ENCODE data around the gene TRNAU1AP.
"Not testable (repeated sequence)": the region's sequence is repeated elsewhere in the genome, so short reads cannot be mapped to it uniquely, and the experiment has no call there.

TRNAU1AP gene

DNA sequence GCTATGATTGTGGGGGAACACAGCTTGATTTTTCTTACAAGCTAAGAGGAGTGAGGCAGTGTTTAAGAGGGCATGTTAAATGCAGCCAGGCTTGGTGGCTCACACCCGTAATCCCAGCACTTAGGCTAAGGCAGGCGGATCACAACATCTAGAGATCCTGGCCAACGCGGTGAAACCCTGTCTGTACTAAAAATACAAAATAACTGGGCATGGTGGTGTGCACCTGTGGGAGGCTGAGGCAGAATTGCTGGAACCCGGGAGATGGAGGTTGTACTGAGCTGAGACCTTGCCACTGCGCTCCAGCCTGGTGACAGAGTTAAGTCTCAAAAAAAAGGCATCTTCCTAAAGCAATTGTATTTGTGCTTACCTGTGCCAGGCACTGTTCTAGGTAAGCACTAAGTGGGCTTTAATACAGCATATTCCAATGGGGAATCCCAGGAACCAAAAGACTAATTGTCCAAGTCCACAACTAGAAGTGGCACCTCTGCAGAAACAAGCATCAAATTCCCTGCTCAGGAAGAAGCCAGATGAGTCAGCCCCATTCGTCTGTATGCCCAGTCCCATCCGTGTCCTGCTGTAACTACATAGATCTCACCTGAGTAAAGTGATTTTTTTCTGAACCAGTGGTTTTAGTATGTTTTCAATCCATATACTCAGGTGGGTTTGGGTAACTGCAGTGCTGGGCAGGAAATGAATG is 42.5 kb upstream of the TRNAU1AP start:
- DNase-seq (ENCODE audit: insufficient read length, low spot score) (no peak), FAIRE-seq (no peak)
- peak; percentile 3 for TF ChIP-seq PAX5 (IDR thresholded peaks at IDR 0.05; ENCODE audit: insufficient read depth, low read length, severe bottlenecking)
- TF ChIP-seq TAF1 (IDR thresholded peaks at IDR 0.05; ENCODE audit: low read depth, low read length) = 0 out of 2 replicates have a peak, but pooled peaks have one; percentile 13
- peak; percentile 94 for TF ChIP-seq POLR2AphosphoS5 (IDR thresholded peaks at IDR 0.05; ENCODE audit: low read depth, low read length)
- no peak for TF ChIP-seq SPI1 (IDR thresholded peaks at IDR 0.05; ENCODE audit: low read depth, low read length)
- TF ChIP-seq POLR2A (IDR thresholded peaks at IDR 0.05; ENCODE audit: low read depth, low read length) = peak; percentile 87
- TF ChIP-seq POU2F2 (IDR thresholded peaks at IDR 0.05; ENCODE audit: low read depth, low read length) = peak; percentile 96

- no peak for DNase-seq (ENCODE audit: insufficient read length, low spot score)
- TF ChIP-seq SPI1 (IDR thresholded peaks at IDR 0.05; ENCODE audit: low read depth, low read length) (no peak), POU2F2 (IDR thresholded peaks at IDR 0.05; ENCODE audit: low read depth, low read length) (0 out of 2 replicates have a peak, but pooled peaks have one; percentile 76), POLR2AphosphoS5 (IDR thresholded peaks at IDR 0.05; ENCODE audit: low read depth, low read length) (peak; percentile 90), POLR2A (IDR thresholded peaks at IDR 0.05; ENCODE audit: low read depth, low read length) (peak; percentile 74; the same call in 1 of the 2 replicates), PAX5 (IDR thresholded peaks at IDR 0.05; ENCODE audit: insufficient read depth, low read length, severe bottlenecking) (no peak), TAF1 (IDR thresholded peaks at IDR 0.05; ENCODE audit: low read depth, low read length) (no peak)
- peak; percentile 31 for FAIRE-seq
Measured at GRCh38 chr1:28510970-28511440, 41.9 kb upstream of the TRNAU1AP start.

DNA sequence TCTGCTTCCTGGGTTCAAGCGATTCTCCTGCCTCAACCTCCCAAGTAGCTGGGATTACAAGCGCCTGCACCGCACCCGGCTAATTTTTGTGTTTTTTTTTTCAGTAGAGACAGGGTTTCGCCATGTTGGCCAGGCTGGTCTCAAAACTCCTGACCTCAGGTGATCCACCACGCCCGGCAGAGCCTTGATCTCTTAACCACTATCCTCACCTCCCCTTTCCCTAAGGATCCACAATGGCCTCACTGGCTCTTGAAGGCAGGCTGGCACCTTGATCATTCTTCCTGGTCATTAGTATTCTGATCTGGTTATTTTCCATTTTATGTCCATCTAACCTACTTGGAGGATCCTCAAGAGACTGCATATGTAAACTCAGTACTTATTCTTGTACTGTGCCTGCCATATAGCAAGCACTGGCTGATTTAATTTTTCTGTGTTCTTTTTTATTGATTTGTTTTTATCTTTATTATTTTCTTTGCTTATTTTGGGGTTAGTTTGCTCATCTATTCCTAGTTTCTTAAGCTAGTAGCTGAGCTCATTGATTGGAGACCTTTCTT is 40.8 kb upstream of the TRNAU1AP start:
- FAIRE-seq (no peak), DNase-seq (ENCODE audit: insufficient read length, low spot score) (no peak)
- TF ChIP-seq POLR2AphosphoS5 (IDR thresholded peaks at IDR 0.05; ENCODE audit: low read depth, low read length) (0 out of 2 replicates have a peak, but pooled peaks have one; percentile 15), POLR2A (IDR thresholded peaks at IDR 0.05; ENCODE audit: low read depth, low read length) (peak; percentile 73), TAF1 (IDR thresholded peaks at IDR 0.05; ENCODE audit: low read depth, low read length) (no peak)

GRCh38 chr1:28514445-28514933 is 38.4 kb upstream of the TRNAU1AP start:
- not testable (repeated sequence) for DNase-seq (ENCODE audit: insufficient read length, low spot score); FAIRE-seq

GRCh38 chr1:28516518-28516956 is 36.3 kb upstream of the TRNAU1AP start:
- FAIRE-seq = no peak
- no peak for DNase-seq (ENCODE audit: insufficient read length, low spot score)

DNA sequence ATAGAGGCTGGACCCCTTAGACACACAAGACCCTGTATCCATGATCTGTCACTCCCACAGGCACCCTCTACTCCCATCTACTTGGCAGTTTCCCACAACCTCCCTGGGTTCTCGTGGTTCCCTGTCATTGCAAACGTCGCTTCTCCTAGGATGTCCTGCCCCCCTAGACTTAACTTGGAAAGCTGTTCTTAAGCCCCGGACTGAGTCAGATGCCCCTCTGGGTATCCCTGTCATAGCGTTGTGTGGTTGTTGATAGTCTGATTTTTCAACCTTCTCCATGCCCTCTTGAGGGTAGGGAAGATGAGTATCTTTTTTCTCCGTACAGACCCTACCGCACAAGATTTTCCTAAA is 35.3 kb upstream of the TRNAU1AP start:
- FAIRE-seq = no peak
- TF ChIP-seq POU2F2 (IDR thresholded peaks at IDR 0.05; ENCODE audit: low read depth, low read length) (no peak), PAX5 (IDR thresholded peaks at IDR 0.05; ENCODE audit: insufficient read depth, low read length, severe bottlenecking) (no peak), POLR2AphosphoS5 (IDR thresholded peaks at IDR 0.05; ENCODE audit: low read depth, low read length) (no peak), SPI1 (IDR thresholded peaks at IDR 0.05; ENCODE audit: low read depth, low read length) (no peak), TAF1 (IDR thresholded peaks at IDR 0.05; ENCODE audit: low read depth, low read length) (no peak), POLR2A (IDR thresholded peaks at IDR 0.05; ENCODE audit: low read depth, low read length) (no peak)
- DNase-seq (ENCODE audit: insufficient read length, low spot score) = no peak

More at GRCh38 chr1:28516518-28516956, 36.3 kb upstream of the TRNAU1AP start:
- no peak for TF ChIP-seq POLR2AphosphoS5 (IDR thresholded peaks at IDR 0.05; ENCODE audit: low read depth, low read length)
- TF ChIP-seq POLR2A (IDR thresholded peaks at IDR 0.05; ENCODE audit: low read depth, low read length) = no peak
- TF ChIP-seq TAF1 (IDR thresholded peaks at IDR 0.05; ENCODE audit: low read depth, low read length) = no peak
- TF ChIP-seq SPI1 (IDR thresholded peaks at IDR 0.05; ENCODE audit: low read depth, low read length) = no peak
- no peak for TF ChIP-seq PAX5 (IDR thresholded peaks at IDR 0.05; ENCODE audit: insufficient read depth, low read length, severe bottlenecking)
- TF ChIP-seq POU2F2 (IDR thresholded peaks at IDR 0.05; ENCODE audit: low read depth, low read length) = no peak

DNA sequence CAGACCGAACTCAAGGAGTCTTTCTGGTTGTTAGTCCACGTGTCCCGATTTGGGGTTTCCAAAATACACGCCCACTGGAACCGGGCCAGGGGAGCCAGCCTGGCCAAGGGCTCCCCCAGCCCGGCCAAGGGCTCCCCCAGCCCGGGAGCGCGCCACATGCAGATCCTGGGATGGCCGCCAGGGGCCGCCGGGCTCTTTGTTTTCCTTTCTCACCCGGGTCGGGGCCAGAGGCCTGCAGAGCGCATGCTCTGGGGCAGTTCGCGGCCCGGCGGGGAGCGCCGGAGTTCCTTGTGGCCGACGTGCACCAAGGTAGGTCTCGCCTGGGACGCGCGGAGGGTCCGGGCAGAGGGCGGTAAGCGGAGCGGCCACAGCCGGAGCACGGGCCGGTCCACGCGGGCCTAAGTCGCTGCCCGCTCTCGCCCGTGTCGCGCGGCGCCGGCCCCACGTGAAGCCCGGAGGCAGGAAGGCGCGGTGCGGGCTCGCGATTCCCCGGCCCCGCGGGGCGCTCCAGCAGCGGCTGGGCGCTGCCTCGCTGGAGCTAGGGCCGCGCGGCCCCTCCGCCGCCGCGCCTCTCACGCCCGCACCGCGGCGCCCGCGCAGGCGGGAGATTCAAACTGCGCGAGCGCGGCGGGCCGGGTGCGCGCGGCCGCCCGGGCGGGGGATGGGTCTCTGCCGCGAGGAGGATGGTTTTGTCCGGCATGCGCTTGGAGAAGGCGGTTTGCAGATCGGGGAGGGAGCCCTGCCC is 34.7 kb upstream of the TRNAU1AP start:
- peak; percentile 85 for FAIRE-seq
- TF ChIP-seq POLR2A (IDR thresholded peaks at IDR 0.05; ENCODE audit: low read depth, low read length) (peak; percentile 50), POU2F2 (IDR thresholded peaks at IDR 0.05; ENCODE audit: low read depth, low read length) (no peak), SPI1 (IDR thresholded peaks at IDR 0.05; ENCODE audit: low read depth, low read length) (no peak), POLR2AphosphoS5 (IDR thresholded peaks at IDR 0.05; ENCODE audit: low read depth, low read length) (peak; percentile 40; the same call in 1 of the 2 replicates), TAF1 (IDR thresholded peaks at IDR 0.05; ENCODE audit: low read depth, low read length) (no peak), PAX5 (IDR thresholded peaks at IDR 0.05; ENCODE audit: insufficient read depth, low read length, severe bottlenecking) (no peak)
- peak; percentile 83 for DNase-seq (ENCODE audit: insufficient read length, low spot score)

DNA sequence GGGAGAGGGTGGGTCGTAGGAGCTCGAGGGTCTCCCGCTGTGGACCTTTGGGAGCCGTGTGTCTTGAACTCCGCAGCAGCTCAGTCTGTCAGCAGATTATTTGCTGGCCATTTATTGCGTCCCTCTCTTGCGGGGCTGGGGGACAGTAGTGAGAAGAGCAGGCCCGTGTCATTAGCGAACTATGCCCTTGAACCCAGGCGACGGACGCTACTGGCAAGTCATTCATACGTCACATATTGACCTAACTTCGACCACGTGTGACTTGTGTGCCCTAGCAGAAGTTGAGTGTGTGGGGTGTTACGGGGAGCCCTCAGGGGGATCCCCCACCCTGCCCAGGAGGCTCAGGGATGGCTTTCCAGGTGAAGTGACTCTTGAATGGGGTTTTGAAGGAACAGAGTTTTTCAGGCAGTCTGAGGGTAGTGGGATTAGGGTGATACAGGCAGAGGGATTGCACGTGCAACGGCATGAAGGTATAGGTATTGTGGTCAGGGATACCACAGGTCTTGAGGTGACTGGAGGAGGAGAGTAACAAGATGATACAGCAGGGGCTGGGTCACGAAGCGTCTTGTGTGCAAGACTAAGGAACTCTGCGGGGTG is 34.0 kb upstream of the TRNAU1AP start:
- peak; percentile 93 for FAIRE-seq
- DNase-seq (ENCODE audit: insufficient read length, low spot score) = no peak
- 0 out of 2 replicates have a peak, but pooled peaks have one; percentile 17 for TF ChIP-seq POU2F2 (IDR thresholded peaks at IDR 0.05; ENCODE audit: low read depth, low read length)
- TF ChIP-seq PAX5 (IDR thresholded peaks at IDR 0.05; ENCODE audit: insufficient read depth, low read length, severe bottlenecking) = no peak
